T-helper 1 cell treated with Interleukin-12 subunit alpha and Interleukin-12 subunit beta and Interleukin-4 antibody, amounts not matched to agents 30 ng/mL and 1 ng/mL, for 36 hours (primary cell): Measurements from ENCODE around the gene NINJ1. TPM values are rescaled to one million over a fixed set of nuclear protein-coding genes. Genes with fewer than 3 reads are reported as not detected.

Source experiments
- intact Hi-C: fragments of 100-400 bp; cut with micrococcal nuclease; formaldehyde crosslinking; loops from one replicate; pipeline ENCODE4 v1.15.1; 2024
- total RNA-seq: library from RNA; stranded (reverse); gene quantifications from 2 replicates; pipeline ENCODE4 v1.2.3, GENCODE V29; 2022

The NINJ1 gene
- total RNA-seq, 1 donor from 2014 or later, result 89.9 TPM

GRCh38 chr9:93161786-93162562 is 27.9 kb upstream of the NINJ1 start:
- intact Hi-C loops, result no loop called here

- intact Hi-C loops, result loop anchor here (1.0 to 5.0 kb wide), 5 partner anchors 51 to 803 kb away; partner anchors contain the start of genes FAM120A and FAM120AOS
Measured at GRCh38 chr9:93159601-93160471, 25.8 kb upstream of the NINJ1 start.

DNA sequence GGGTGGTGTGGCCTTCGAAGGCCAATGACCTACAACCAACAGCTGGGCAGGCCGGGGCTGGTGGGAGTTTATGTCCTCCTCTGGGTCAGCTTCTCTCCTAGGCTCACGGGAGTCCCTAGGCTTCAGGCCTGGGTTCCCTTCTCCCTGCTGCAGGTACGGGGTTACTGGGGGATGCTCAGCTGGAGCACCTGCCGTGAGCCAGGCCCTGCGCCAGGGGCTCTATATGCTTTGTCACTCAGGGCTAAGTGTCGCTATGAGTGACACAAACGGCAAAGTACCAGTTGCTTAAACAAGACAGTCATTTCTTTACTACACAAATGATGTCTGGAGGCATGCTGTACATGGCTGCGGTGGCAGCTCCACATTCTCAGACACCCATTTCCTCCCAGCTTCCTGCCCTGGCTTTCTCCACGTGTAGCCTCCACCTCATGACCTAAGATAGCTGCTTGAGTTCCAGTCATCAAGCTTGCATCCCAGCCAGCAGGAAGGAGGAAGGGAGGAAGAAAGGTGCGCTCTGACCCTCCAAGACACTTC is 22.5 kb upstream of the NINJ1 start:
- intact Hi-C loops, result loop anchor here (1.0 to 5.0 kb wide), 5 partner anchors 22 to 296 kb away; partner anchors contain the start of genes FAM120A, FAM120AOS and NINJ1

DNA sequence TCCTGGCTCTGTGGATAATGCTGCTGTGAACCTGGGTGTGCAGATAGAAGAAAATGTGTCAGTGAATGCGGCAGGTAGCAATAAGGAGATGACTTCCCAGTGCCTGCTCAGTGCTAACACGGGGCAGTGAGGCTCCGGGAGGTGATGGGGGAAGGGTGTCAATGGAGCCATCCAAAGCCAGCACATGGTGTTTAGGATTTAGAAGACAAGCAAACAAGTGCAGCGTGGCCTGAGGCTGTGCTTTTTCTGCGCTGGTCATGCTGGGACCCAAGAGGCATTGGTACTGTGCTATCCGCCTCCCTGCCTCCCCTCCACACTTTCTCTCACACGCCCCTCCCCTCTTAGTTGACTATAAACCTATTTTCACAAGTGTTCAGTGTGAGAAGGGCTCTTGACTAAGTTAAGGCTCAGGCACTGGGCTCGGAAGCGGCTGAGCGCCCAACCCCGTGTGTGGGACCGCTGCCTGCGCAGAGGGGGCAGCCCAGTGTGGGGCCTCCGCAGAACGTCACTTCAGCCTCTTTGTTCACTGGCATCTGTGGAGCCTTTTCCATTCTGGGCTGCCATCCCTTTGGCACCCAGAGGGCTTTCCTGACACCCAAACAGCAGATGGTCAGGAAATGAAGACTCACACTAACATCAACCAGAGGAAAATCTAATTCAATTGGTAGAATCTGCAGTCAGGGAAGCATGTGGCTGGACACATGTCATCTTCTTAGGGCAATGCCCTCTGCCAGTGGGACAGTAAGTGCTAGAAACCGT is 21.8 kb upstream of the NINJ1 start:
- intact Hi-C loops, result loop anchor here (1.0 to 5.0 kb wide), 5 partner anchors 22 to 296 kb away; partner anchors contain the start of genes FAM120A, FAM120AOS and NINJ1

GRCh38 chr9:93154293-93154903 is 20.3 kb upstream of the NINJ1 start:
- intact Hi-C loops, result no loop called here

GRCh38 chr9:93151097-93151784 is 17.2 kb upstream of the NINJ1 start:
- intact Hi-C loops, result no loop called here

DNA sequence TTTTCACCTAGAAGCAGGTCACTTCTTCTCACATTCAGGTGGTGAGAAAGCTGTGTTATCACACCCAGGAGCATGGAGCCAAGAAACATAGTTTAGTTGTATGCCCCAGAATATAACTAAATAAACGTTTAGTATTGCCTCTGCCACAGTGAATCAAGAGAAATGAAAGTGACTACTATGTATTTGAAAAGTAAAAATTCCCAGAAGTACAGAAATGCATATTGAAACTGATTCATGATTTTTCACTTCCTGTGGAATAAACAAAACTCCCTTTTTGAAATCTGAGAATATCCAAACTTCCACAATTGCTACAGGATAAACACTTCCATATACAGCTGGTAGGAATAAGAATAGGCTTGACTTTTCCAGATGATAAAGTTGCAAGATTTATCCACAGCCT is 15.3 kb upstream of the NINJ1 start:
- intact Hi-C loops, result no loop called here

DNA sequence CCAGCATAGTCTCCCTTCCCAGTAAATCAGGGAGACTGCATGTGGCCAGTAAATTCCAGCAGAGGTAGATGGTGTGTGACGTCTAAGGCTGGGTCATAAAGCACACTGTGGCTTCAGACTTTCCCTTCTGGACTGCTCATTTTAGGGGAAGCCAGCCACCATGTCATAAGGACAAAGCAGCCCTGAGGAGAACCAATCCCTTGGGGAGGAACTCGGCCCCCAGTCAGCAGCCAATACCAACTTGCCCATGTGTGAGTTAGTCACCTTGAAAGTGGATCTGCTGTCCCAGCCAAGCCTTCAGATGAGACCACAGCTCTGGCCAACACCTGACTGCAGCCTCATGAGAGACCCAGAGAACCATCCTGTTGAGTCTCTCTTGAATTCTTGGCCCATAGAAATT is 14.7 kb upstream of the NINJ1 start:
- intact Hi-C loops, result no loop called here

DNA sequence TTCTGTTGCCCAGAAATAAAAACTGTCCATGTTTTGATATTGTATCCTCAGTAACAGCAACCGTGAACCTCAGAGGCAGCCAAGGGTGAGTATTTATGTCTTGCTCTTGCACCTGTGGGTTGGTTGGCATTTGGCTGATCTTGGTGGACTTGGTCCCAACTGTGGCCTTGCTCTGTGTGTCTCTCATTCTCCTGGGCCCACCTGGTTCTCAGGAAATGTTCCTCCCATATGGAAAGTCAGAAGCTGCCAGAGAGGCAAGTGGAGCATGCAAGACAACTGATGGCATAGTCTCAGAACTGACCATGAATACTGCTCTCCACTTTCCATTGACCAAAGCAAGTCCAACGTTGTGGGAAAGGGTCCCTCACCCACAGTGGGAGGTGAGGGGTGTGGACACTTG is 13.6 kb upstream of the NINJ1 start:
- intact Hi-C loops, result no loop called here

DNA sequence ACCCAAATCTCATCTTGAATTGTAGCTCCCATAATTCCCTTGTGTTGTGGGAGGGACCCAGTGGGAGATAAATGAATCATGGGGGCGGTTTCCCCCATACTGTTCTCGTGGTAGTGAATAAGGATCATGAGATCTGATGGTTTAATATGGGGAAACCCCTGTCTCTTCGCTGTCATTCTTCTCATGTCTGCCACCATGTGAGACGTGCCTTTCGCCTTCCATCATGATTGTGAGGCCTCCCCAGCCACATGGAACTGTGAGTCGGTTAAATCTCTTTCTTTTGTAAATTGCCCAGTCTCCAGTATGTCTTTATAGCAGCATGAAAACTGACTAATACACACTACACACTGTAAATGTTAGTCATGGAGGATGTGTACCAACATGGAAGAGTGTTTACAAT is 12.6 kb upstream of the NINJ1 start:
- intact Hi-C loops, result loop anchor here (1.0 kb wide), 1 partner anchor 12 kb away; the partner anchor contains the start of gene NINJ1

DNA sequence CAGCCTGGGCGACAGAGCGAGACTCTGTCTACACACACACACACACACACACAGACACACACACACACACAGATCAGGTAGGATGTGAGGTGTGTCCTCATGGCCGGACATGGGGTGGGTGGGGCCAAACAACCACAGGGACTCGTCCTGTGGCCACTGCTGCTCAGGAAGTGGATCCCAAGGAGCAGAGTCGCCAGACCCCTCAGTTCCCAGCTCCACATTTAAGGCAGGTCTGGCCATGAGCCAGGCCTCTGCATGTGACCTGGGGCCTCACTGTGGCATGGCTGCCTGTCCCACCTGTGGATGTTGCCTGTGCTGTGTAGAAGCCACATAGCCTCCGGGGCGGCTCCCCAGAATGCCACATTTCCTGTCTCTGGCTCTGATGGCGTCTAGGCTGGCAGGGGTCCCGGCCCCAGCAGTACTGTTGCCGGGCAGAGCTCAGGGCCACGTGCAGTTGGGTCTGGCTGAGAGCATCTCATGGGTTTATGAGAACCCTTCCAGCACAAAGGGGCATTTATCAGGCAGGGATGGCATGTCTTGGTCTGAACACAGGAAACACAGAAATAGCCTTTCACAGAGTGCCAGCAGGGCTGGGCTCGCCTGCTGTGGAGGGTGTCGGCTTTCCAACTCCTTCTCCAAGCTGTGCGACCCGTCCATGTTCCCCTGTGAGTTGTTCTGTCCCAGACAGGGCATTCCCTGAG is 9.9 kb upstream of the NINJ1 start:
- intact Hi-C loops, result no loop called here

DNA sequence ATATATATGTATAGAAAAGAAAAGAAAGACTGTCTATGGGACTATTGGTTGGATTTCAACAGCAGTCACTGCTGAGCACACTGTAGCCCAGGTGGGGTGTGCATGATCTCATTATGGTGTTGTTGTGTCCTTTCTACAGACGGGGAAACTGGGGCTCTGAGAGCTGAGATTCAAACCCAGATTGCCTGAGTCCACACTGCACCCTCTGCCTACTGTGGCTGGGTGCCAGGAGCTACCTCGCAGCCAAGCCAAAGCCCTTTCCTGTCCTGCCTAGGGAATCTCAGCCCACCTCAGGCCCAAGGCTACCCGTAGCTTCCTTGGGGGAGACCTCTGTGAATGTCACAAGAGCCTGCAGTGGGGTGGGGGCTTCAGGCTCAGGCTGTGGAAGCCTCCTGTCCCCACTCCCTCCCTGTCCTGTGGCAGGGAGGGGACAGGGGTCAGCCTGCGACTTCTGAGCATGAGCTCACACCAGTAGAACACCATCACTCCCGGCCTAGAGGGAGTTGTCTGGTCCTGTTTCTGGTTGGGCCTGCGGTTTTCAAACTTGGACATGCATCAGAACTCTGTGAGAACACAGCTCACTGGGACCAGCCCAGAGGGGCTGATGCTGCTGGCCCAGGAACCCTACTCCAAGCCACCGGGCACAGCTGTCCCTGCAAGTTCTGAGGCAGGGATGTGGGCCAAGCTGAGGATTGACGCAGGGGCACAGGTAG is 7.9 kb upstream of the NINJ1 start:
- intact Hi-C loops, result no loop called here

DNA sequence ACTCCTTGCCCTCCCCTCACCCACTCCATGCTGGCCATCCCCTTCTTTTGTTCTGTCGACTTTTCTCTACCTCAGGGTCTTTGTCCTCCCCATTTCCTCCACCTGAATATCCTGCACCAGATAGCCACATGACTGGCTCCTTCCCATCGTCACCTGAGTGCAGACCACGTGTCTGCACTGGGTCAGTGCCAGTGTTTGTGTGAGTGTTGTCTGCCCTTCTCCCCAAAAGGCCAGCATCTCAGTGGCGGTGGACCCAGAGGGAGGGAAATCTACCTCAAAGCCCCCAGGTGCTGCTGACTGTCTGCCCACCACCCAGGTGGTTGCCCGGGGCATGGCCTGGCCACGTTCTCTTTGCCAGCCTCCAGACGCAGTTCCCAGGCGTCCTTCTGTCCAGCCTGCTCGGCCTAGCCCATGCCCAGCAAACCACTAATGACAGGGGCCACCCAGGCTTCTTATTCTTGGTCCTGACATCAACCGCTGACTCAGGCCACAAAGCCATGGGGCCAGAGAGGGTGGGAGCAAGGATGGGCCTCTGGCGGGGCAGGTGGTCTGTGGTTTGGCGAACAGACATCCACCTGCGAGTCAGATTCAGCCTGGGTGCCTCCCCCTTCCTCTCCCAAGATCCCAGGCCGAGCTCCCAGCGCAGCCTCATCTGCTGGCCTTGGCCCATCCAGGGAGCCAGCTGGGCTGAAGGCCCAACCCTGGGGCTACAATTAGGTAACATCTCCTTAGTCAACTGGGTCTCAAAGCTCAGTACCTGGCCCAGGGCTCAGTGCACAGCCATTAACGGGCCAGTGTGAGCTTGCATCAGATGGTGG is 5.5 kb upstream of the NINJ1 start:
- intact Hi-C loops, result loop anchor here (10.0 kb wide), 3 partner anchors 265 to 375 kb away; partner anchors contain the start of genes BICD2, FAM120A, FAM120AOS and ZNF484

- intact Hi-C loops, result loop anchor here (10.0 kb wide), 3 partner anchors 263 to 373 kb away; partner anchors contain the start of genes BICD2, FAM120A, FAM120AOS and ZNF484
Measured at GRCh38 chr9:93138171-93138764, 4.2 kb upstream of the NINJ1 start.

GRCh38 chr9:93137362-93137761 is 3.3 kb upstream of the NINJ1 start:
- intact Hi-C loops, result loop anchor here (10.0 kb wide), 3 partner anchors 263 to 373 kb away; partner anchors contain the start of genes BICD2, FAM120A, FAM120AOS and ZNF484

DNA sequence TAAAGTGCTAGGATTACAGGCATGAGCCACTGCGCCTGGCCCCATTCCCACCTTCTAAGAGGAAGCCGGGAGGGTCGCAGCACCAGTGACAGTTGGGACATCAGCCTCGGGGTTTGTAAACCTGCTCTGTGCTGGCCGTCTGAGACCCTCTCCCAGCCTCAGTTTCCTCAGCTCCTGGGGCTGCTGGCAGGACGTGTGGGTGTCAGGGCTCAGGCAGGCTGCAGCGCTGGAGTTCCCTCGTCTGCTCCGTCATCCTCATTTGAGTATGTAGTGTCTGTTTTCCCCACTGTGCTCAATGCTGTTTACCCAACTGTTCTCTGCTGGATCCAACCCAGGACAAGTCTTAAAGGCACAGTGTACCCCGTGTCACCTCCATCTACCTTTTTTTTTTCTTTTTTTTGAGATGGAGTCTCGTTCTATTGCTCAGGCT is 2.0 kb upstream of the NINJ1 start:
- intact Hi-C loops, result loop anchor here (10.0 kb wide), 3 partner anchors 261 to 371 kb away; partner anchors contain the start of genes BICD2, FAM120A, FAM120AOS and ZNF484
